Coronary artery (tissue), 2 donors: ENCODE data around the gene FAM171A1.
"Not testable (repeated sequence)": the region's sequence is repeated elsewhere in the genome, so short reads cannot be mapped to it uniquely, and the experiment has no call there.

Experiments
- DNase-seq: peaks from one replicate; pipeline ENCODE4 v3.0.0-alpha.2; 2017; ENCODE audit warnings: low spot score
- H3K27ac ChIP-seq, 2 donors: fragments of 200-600 bp; sonication (generic); one replicate each; pipeline ENCODE4 v1.5.1; 2016 to 2019
- H3K4me3 ChIP-seq: fragments of 200-600 bp; sonication (generic); 2 replicates; pipeline ENCODE4 v1.5.1; 2016; ENCODE audit warnings: mild to moderate bottlenecking, moderate library complexity
- CTCF ChIP-seq: fragments of 200-600 bp; sonication (generic); IDR thresholded peaks from one replicate; pipeline ENCODE4 v1.5.1; 2019; ENCODE audit warnings: antibody characterized with exemption

Gene FAM171A1

GRCh38 chr10:15209827-15210509 lies 161.1 kb downstream of the FAM171A1 start:
- peak overlapping the region; percentile 27 for H3K4me3 ChIP-seq
- no peak overlapping the region for H3K27ac ChIP-seq
- DNase-seq: no peak
- peak; percentile 81 for TF ChIP-seq CTCF

GRCh38 chr10:15208221-15208620 lies 162.9 kb downstream of the FAM171A1 start:
- TF ChIP-seq CTCF: no peak
- no peak for DNase-seq
- Histone ChIP-seq H3K4me3 (no peak overlapping the region), H3K27ac (no peak overlapping the region)

- not testable (repeated sequence) for DNase-seq, H3K27ac ChIP-seq, H3K4me3 ChIP-seq
Measured at GRCh38 chr10:15207410-15207809, 163.7 kb downstream of the FAM171A1 start.

- H3K27ac ChIP-seq: no peak overlapping the region
- no peak for TF ChIP-seq CTCF
- DNase-seq: no peak
- no peak overlapping the region for H3K4me3 ChIP-seq
Measured at GRCh38 chr10:15202639-15203038, 168.4 kb downstream of the FAM171A1 start.

GRCh38 chr10:15202301-15202621 lies 168.8 kb downstream of the FAM171A1 start:
- not testable (repeated sequence) for H3K4me3 ChIP-seq, DNase-seq, H3K27ac ChIP-seq

GRCh38 chr10:15201589-15202300 lies 169.3 kb downstream of the FAM171A1 start:
- Histone ChIP-seq H3K27ac (no peak overlapping the region), H3K4me3 (no peak overlapping the region)
- TF ChIP-seq CTCF: no peak
- DNase-seq: no peak

GRCh38 chr10:15200626-15201025 lies 170.5 kb downstream of the FAM171A1 start:
- no peak for DNase-seq
- no peak overlapping the region for H3K27ac ChIP-seq
- no peak overlapping the region for H3K4me3 ChIP-seq
- no peak for TF ChIP-seq CTCF

GRCh38 chr10:15197911-15198310 lies 173.2 kb downstream of the FAM171A1 start:
- Histone ChIP-seq H3K4me3 (no peak overlapping the region), H3K27ac (no peak overlapping the region)
- no peak for DNase-seq
- no peak for TF ChIP-seq CTCF
